ENCODE results near the gene SCP2.

The SCP2 gene

GRCh38 chr1:53074313-53075154, 147.5 kb downstream of the SCP2 start:
- Histone ChIP-seq H3K4me3 (no peak overlapping the region), H3K36me3 (replicated peaks) (no peaks in the 10 kb centered on the region), H3K4me1 (no peaks in the 10 kb centered on the region), H3K9me3 (no peaks in the 10 kb centered on the region), H3K27me3 (ENCODE audit: low read depth) (no peaks in the 10 kb centered on the region)
- DNase-seq (ENCODE audit: low spot score in 2 of 2), result no peak
- in situ Hi-C loops (cut with MboI; ENCODE audit: low sequenced_read_pairs), result no loop called here

GRCh38 chr1:53075206-53075605, 148.1 kb downstream of the SCP2 start:
- Histone ChIP-seq H3K4me3 (no peak overlapping the region), H3K9me3 (no peaks in the 10 kb centered on the region), H3K4me1 (no peaks in the 10 kb centered on the region), H3K36me3 (replicated peaks) (no peaks in the 10 kb centered on the region), H3K27me3 (ENCODE audit: low read depth) (no peaks in the 10 kb centered on the region)
- in situ Hi-C loops (cut with MboI; ENCODE audit: low sequenced_read_pairs), result no loop called here
- DNase-seq (ENCODE audit: low spot score in 2 of 2), result no peak

- no peaks in the 10 kb centered on the region for H3K36me3 ChIP-seq (replicated peaks)
- DNase-seq (ENCODE audit: low spot score in 2 of 2), result no peak
- no peaks in the 10 kb centered on the region for H3K9me3 ChIP-seq
- H3K4me3 ChIP-seq, result no peak overlapping the region
- in situ Hi-C loops (cut with MboI; ENCODE audit: low sequenced_read_pairs), result no loop called here
- no peaks in the 10 kb centered on the region for H3K4me1 ChIP-seq
- no peaks in the 10 kb centered on the region for H3K27me3 ChIP-seq (ENCODE audit: low read depth)
Measured at GRCh38 chr1:53075761-53076163, 148.7 kb downstream of the SCP2 start.

GRCh38 chr1:53076165-53076564, 149.1 kb downstream of the SCP2 start:
- no peak for DNase-seq (ENCODE audit: low spot score in 2 of 2)
- in situ Hi-C loops (cut with MboI; ENCODE audit: low sequenced_read_pairs), result no loop called here
- H3K9me3 ChIP-seq, result no peaks in the 10 kb centered on the region
- no peaks in the 10 kb centered on the region for H3K36me3 ChIP-seq (replicated peaks)
- no peaks in the 10 kb centered on the region for H3K4me1 ChIP-seq
- no peak overlapping the region for H3K4me3 ChIP-seq
- no peaks in the 10 kb centered on the region for H3K27me3 ChIP-seq (ENCODE audit: low read depth)

GRCh38 chr1:53076721-53077598, 149.9 kb downstream of the SCP2 start:
- no peak overlapping the region for H3K4me3 ChIP-seq
- no peaks in the 10 kb centered on the region for H3K27me3 ChIP-seq (ENCODE audit: low read depth)
- no peaks in the 10 kb centered on the region for H3K9me3 ChIP-seq
- in situ Hi-C loops (cut with MboI; ENCODE audit: low sequenced_read_pairs), result no loop called here
- no peaks in the 10 kb centered on the region for H3K4me1 ChIP-seq
- H3K36me3 ChIP-seq (replicated peaks), result no peaks in the 10 kb centered on the region
- DNase-seq (ENCODE audit: low spot score in 2 of 2), result no peak

GRCh38 chr1:53077599-53077965, 150.5 kb downstream of the SCP2 start:
- in situ Hi-C loops (cut with MboI; ENCODE audit: low sequenced_read_pairs), result no loop called here
- no peaks in the 10 kb centered on the region for H3K36me3 ChIP-seq (replicated peaks)
- no peaks in the 10 kb centered on the region for H3K4me1 ChIP-seq
- no peaks in the 10 kb centered on the region for H3K27me3 ChIP-seq (ENCODE audit: low read depth)
- no peaks in the 10 kb centered on the region for H3K9me3 ChIP-seq
- H3K4me3 ChIP-seq, result no peak overlapping the region
- no peak for DNase-seq (ENCODE audit: low spot score in 2 of 2)

- in situ Hi-C loops (cut with MboI; ENCODE audit: low sequenced_read_pairs), result no loop called here
- H3K27me3 ChIP-seq (ENCODE audit: low read depth), result no peaks in the 10 kb centered on the region
- no peaks in the 10 kb centered on the region for H3K36me3 ChIP-seq (replicated peaks)
- no peak overlapping the region for H3K4me3 ChIP-seq
- no peaks in the 10 kb centered on the region for H3K4me1 ChIP-seq
- no peaks in the 10 kb centered on the region for H3K9me3 ChIP-seq
- DNase-seq (ENCODE audit: low spot score in 2 of 2), result no peak
Measured at GRCh38 chr1:53078333-53079101, 151.4 kb downstream of the SCP2 start.

GRCh38 chr1:53079251-53079650, 152.2 kb downstream of the SCP2 start:
- in situ Hi-C loops (cut with MboI; ENCODE audit: low sequenced_read_pairs), result no loop called here
- H3K9me3 ChIP-seq, result no peaks in the 10 kb centered on the region
- no peak overlapping the region for H3K4me3 ChIP-seq
- H3K36me3 ChIP-seq (replicated peaks), result no peaks in the 10 kb centered on the region
- DNase-seq (ENCODE audit: low spot score in 2 of 2), result no peak
- H3K27me3 ChIP-seq (ENCODE audit: low read depth), result no peaks in the 10 kb centered on the region
- H3K4me1 ChIP-seq, result no peaks in the 10 kb centered on the region

GRCh38 chr1:53080041-53080440, 153.0 kb downstream of the SCP2 start:
- in situ Hi-C loops (cut with MboI; ENCODE audit: low sequenced_read_pairs), result no loop called here
- Histone ChIP-seq H3K9me3 (no peaks in the 10 kb centered on the region), H3K4me1 (no peaks in the 10 kb centered on the region), H3K27me3 (ENCODE audit: low read depth) (no peaks in the 10 kb centered on the region), H3K4me3 (no peak overlapping the region), H3K36me3 (replicated peaks) (no peaks in the 10 kb centered on the region)
- no peak for DNase-seq (ENCODE audit: low spot score in 2 of 2)

GRCh38 chr1:53080769-53081168, 153.7 kb downstream of the SCP2 start:
- no peak for DNase-seq (ENCODE audit: low spot score in 2 of 2)
- no peaks in the 10 kb centered on the region for H3K27me3 ChIP-seq (ENCODE audit: low read depth)
- H3K36me3 ChIP-seq (replicated peaks), result no peaks in the 10 kb centered on the region
- no peaks in the 10 kb centered on the region for H3K9me3 ChIP-seq
- no peak overlapping the region for H3K4me3 ChIP-seq
- in situ Hi-C loops (cut with MboI; ENCODE audit: low sequenced_read_pairs), result no loop called here
- no peaks in the 10 kb centered on the region for H3K4me1 ChIP-seq

- in situ Hi-C loops (cut with MboI; ENCODE audit: low sequenced_read_pairs), result no loop called here
- no peaks in the 10 kb centered on the region for H3K4me1 ChIP-seq
- DNase-seq (ENCODE audit: low spot score in 2 of 2), result no peak
- no peak overlapping the region for H3K4me3 ChIP-seq
- H3K36me3 ChIP-seq (replicated peaks), result no peaks in the 10 kb centered on the region
- H3K9me3 ChIP-seq, result no peaks in the 10 kb centered on the region
- H3K27me3 ChIP-seq (ENCODE audit: low read depth), result no peaks in the 10 kb centered on the region
Measured at GRCh38 chr1:53081384-53082066, 154.4 kb downstream of the SCP2 start.

GRCh38 chr1:53082826-53083455, 155.9 kb downstream of the SCP2 start:
- H3K9me3 ChIP-seq, result no peaks in the 10 kb centered on the region
- in situ Hi-C loops (cut with MboI; ENCODE audit: low sequenced_read_pairs), result no loop called here
- H3K27me3 ChIP-seq (ENCODE audit: low read depth), result no peaks in the 10 kb centered on the region
- H3K36me3 ChIP-seq (replicated peaks), result no peaks in the 10 kb centered on the region
- H3K4me1 ChIP-seq, result no peaks in the 10 kb centered on the region
- DNase-seq (ENCODE audit: low spot score in 2 of 2), result no peak
- H3K4me3 ChIP-seq, result no peak overlapping the region
